Choroid plexus epithelial cell (primary cell): ENCODE measurements around the gene CASZ1.

Experiments
- DNase-seq: peaks from one replicate; pipeline ENCODE4 v3.0.0-alpha.2; 2010; ENCODE audit warnings: low read depth
- H3K4me3 ChIP-seq: 2 replicates; pipeline ENCODE4 v1.5.1; 2011; ENCODE audit warnings: low read depth, mild to moderate bottlenecking, control low read depth, low read length, moderate library complexity
- TF ChIP-seq, protein P1 (sequence below): conservative IDR thresholded peaks from 2 replicates; pipeline ENCODE4 v1.5.1; 2011; ENCODE audit warnings: low read depth, mild to moderate bottlenecking, control low read depth, inconsistent platforms, low read length, moderate library complexity

CASZ1 gene

DNA sequence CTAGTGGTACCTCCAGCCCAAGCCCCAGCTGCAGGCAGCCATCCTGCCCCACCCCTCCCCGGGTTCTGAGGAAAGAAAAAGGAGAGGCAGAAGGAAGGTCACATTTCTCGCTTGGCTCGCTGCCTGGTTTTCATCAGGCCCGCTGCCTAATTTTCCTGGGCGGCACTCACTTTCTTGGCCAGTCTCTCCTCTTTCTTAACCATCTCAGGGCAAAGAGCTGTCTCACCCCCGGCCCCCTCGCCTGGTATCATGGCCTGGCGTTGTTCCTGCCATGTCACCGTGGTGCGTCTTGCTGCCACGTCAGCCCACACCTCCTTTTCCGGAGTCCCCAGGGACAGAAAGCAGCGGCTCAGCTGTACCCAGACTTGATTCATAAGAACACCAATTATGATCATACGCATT, 26.6 kb upstream of the CASZ1 start:
- no peak overlapping the region for H3K4me3 ChIP-seq
- no peak for DNase-seq
- TF ChIP-seq, protein P1, sequence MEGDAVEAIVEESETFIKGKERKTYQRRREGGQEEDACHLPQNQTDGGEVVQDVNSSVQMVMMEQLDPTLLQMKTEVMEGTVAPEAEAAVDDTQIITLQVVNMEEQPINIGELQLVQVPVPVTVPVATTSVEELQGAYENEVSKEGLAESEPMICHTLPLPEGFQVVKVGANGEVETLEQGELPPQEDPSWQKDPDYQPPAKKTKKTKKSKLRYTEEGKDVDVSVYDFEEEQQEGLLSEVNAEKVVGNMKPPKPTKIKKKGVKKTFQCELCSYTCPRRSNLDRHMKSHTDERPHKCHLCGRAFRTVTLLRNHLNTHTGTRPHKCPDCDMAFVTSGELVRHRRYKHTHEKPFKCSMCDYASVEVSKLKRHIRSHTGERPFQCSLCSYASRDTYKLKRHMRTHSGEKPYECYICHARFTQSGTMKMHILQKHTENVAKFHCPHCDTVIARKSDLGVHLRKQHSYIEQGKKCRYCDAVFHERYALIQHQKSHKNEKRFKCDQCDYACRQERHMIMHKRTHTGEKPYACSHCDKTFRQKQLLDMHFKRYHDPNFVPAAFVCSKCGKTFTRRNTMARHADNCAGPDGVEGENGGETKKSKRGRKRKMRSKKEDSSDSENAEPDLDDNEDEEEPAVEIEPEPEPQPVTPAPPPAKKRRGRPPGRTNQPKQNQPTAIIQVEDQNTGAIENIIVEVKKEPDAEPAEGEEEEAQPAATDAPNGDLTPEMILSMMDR = no peak

DNA sequence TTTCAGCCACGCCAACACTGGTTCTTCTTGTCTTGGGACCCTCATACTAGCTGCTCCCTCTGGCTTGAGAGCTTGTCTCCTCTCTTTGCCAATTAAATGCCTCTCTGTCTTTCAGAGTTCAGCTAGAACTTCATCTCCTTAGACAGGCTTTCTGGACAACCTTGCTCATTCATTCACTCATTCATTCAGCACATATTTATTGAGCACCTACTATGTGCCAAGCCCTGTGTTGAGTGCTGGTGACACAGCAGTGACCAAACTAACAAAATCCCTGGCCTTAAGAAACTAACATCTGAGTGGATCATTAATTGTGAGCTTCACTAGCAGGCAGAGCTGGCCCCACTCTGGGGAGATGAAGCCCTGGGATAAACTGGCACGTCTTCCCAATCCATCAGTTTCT, 24.9 kb upstream of the CASZ1 start:
- H3K4me3 ChIP-seq = no peak overlapping the region
- no peak for DNase-seq
- TF ChIP-seq, protein P1 = no peak

DNA sequence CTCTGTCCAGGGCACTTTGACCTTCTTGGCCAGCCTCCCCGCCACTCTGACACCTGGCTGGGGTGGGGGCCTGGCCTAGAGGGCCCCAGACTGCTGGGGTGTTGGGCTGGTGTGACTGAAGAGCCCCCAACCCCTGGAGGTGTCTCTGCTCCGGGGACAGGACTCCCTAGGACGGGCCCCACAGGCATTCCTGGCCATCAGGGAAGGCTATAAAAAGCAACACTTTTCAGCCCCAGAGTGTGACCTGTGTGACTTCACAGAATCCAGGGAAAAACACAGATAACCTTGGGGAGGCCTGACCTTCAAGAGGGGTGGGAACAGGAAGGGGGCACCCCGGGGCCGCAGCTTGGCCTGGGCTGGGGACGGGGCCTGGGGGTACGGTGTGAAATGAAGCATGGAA, 24.0 kb upstream of the CASZ1 start:
- no peak overlapping the region for H3K4me3 ChIP-seq
- TF ChIP-seq, protein P1 = no peak
- no peak for DNase-seq

DNA sequence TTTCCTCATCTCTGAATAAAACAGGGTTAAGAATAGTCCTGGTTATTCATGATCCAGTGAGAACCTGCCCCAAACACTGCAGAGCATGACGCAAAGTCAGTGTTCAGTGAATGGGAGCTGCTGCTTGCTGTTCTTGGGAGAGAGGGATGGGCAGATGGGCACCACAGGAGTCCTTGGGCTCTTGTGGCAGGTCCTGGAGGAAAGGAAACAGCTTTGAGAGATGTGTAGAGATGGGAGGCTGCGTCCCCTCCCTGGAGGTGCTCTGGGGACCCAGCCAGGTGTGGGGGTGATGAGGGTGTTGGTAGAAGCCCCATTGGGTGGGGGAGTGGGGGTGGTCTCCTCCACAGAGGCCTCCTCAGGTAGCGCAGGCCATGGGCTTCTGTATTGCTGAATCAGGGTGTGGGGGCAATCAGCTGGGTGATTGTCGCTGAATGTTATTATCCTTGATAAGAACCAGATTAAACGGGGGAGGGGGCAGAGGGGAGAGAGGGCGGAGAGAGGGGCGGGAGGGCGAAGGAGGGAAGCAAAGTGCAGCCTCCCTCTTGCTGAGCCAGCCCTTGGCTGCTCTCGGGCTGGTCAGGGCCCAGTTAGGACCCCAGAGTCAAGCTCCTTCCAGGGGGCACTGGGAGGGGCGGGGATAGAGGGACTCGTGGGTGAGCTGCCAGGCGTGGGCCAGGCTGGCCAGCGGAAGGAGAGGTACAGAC, 22.9 kb upstream of the CASZ1 start:
- TF ChIP-seq, protein P1 = no peak
- DNase-seq = no peak
- H3K4me3 ChIP-seq = no peak overlapping the region

DNA sequence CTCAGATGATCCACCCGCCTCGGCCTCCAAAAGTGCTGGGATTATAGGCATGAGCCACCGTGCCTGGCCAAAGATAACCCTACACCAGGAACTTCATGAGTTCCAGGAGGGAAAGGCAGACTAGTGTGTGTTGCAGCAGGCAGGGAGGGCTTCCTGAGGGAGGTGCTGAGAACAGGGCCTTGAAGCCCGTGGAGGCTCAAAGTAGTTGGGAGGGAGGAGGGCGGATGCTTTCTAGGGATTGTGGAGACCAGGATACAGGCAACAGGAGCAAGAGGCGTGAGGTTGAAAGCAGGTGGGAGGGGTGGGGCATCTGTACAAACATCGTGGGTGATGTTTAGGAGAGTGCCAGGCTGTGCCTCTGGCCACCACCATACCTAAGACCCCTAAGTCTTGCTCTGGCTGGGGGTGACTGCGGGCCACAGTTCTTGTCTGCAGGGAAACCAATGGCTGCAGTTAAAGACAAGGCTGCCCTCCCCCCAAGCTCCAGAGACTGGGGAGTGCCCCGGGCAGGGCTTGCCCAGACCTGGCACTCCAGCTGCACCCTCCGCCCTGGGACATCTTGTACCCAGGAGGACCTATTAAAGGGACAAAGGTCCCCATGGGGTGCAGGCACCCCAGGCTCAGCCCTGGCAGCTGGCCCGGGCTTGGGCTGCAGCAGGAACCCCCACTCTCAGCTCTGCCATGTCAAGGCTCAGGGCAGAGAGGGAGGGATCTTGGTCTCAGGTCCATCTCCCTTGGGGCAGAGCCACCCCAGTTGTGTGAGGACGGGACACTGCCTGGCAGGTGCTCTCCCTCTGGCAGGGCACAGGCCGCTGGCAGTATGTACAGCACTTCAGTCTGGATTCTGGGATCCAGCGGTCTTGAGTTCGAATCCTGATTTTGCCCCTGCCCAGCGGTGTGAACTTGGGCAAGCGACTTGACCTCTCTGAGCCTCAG, 22.1 kb upstream of the CASZ1 start:
- TF ChIP-seq, protein P1 = no peak
- H3K4me3 ChIP-seq = no peak overlapping the region
- DNase-seq = no peak

DNA sequence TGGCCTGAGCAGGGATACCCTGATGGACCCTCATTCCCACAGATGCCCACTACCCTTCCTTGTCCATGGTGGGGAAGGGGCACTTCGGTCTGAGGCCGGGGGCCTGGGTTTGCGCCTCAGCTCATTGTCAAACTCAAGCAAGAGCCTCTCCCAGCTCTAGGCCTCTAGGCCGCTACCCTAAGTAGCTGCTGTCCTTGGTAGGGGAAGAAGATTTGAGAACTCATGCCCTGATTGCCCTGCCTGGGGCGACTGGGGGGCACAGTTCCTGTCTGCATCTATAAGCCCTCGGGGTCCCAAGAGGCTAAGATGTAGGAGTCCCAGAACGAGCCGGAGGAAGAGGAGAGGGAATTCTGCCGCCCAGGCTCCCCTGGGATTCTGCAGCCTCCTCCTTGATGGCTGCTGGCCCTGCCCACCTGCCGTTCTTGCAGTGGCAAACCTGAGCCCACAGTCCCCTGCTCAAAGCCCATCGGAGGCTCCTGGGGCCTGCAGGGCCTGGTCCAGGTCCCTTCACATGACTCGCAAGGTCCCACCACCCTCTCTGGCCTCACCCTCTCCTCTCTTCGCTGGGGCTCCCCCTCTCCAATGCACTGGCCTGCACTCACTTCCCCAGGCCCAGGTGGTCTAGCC, 20.4 kb upstream of the CASZ1 start:
- TF ChIP-seq, protein P1 = no peak
- no peak overlapping the region for H3K4me3 ChIP-seq
- DNase-seq = no peak
